22Rv1 (cell line): ENCODE results near the gene TMEM39B.
"Not testable (repeated sequence)": the region's sequence is repeated elsewhere in the genome, so short reads cannot be mapped to it uniquely, and the experiment has no call there.

Experiments used
- H3K27ac ChIP-seq: fragments of 450-650 bp; 2 replicates; pipeline ENCODE4 v1.5.1; 2017
- CTCF ChIP-seq: fragments of 450-650 bp; IDR thresholded peaks from 2 replicates; pipeline ENCODE4 v1.5.1; 2017; ENCODE audit warnings: mild to moderate bottlenecking
- ZFX ChIP-seq: fragments of 450-650 bp; IDR thresholded peaks from 2 replicates; pipeline ENCODE4 v1.6.1; 2017; ENCODE audit warnings: antibody characterized with exemption, borderline replicate concordance

Gene TMEM39B

GRCh38 chr1:32052887-32053286, 19.9 kb upstream of the TMEM39B start:
- H3K27ac ChIP-seq, result no peak overlapping the region
- TF ChIP-seq ZFX (no peak), CTCF (no peak)

GRCh38 chr1:32055416-32055815, 17.3 kb upstream of the TMEM39B start:
- TF ChIP-seq ZFX (no peak), CTCF (no peak)
- H3K27ac ChIP-seq, result no peak overlapping the region

GRCh38 chr1:32056598-32056997, 16.1 kb upstream of the TMEM39B start:
- no peak overlapping the region for H3K27ac ChIP-seq
- TF ChIP-seq ZFX (no peak), CTCF (no peak)

- peak overlapping the region; percentile 74 for H3K27ac ChIP-seq
- no peak for TF ChIP-seq CTCF
- no peak for TF ChIP-seq ZFX
These were observed 11.8 kb upstream of the TMEM39B start for GRCh38 chr1:32060914-32061313.

GRCh38 chr1:32062867-32063230, 9.9 kb upstream of the TMEM39B start:
- H3K27ac ChIP-seq, result peak overlapping the region; percentile 74
- TF ChIP-seq CTCF, result no peak
- no peak for TF ChIP-seq ZFX

- TF ChIP-seq ZFX (no peak), CTCF (peak; percentile 57)
- H3K27ac ChIP-seq, result peak overlapping the region; percentile 74
These were observed 9.5 kb upstream of the TMEM39B start for GRCh38 chr1:32063261-32063681.

GRCh38 chr1:32065613-32066488, 6.9 kb upstream of the TMEM39B start:
- H3K27ac ChIP-seq, result not testable (repeated sequence)

- no peak overlapping the region for H3K27ac ChIP-seq
- TF ChIP-seq CTCF (no peak), ZFX (no peak)
These were observed 6.3 kb upstream of the TMEM39B start for GRCh38 chr1:32066489-32066873.
